Brain microvascular endothelial cell (primary cell): Measurements from ENCODE around the gene SST.

Experiments
- DNase-seq: peaks from one replicate; pipeline ENCODE4 v3.0.0-alpha.2; 2020
- H3K27ac ChIP-seq: fragments of 250-450 bp; sonication (Bioruptor Pico); 2 replicates; pipeline ENCODE4 v1.5.1; 2020; ENCODE audit warnings: mild to moderate bottlenecking, moderate library complexity
- H3K27me3 ChIP-seq: fragments of 250-450 bp; sonication (Bioruptor Pico); replicated peaks from 2 replicates; pipeline ENCODE4 v1.5.1; 2020; ENCODE audit warnings: mild to moderate bottlenecking
- H3K36me3 ChIP-seq: fragments of 250-450 bp; sonication (Bioruptor Pico); replicated peaks from 2 replicates; pipeline ENCODE4 v1.5.1; 2020; ENCODE audit warnings: mild to moderate bottlenecking
- H3K4me3 ChIP-seq: 2 replicates; pipeline ENCODE4 v1.5.1; 2011; ENCODE audit warnings: low read depth, mild to moderate bottlenecking, control low read depth, low read length, moderate library complexity
- CTCF ChIP-seq: IDR thresholded peaks from 2 replicates; pipeline ENCODE4 v1.5.1; 2011; ENCODE audit warnings: low read depth, mild to moderate bottlenecking, moderate library complexity, low read length, control low read depth, inconsistent platforms; ENCODE audit errors: missing control alignments
- in situ Hi-C: cut with HindIII; loops from 2 replicates; pipeline ENCODE4 v1.10.0; 2017; ENCODE audit warnings: low sequenced_read_pairs, low pct_ligation_motif_present

The SST gene

GRCh38 chr3:187639927-187640568, 30.1 kb downstream of the SST start:
- Histone ChIP-seq H3K4me3 (no peak overlapping the region), H3K36me3 (no peaks in the 10 kb centered on the region), H3K27ac (no peak overlapping the region), H3K27me3 (no peaks in the 10 kb centered on the region)
- in situ Hi-C loops = no loop called here
- DNase-seq = no peak
- TF ChIP-seq CTCF = no peak

DNA sequence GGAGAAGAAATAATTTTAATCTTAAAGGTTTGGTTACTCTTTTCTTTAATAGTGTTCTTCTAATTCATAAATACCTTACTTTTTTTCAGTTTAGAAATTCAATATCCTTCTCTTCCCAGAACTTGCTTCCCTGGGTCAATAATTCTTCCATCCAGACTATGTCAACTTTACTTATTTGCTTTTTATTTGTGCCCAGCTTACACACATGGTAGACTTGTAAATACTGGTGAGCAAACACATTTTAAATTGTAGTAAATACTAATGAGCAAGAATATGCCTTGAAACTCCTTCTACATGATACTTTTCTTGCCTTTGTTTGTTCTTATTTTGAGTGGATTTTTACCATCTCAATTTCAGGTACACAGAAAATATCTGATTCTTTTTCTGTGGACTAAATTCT, 33.7 kb downstream of the SST start:
- Histone ChIP-seq H3K4me3 (no peak overlapping the region), H3K27ac (no peak overlapping the region), H3K27me3 (no peaks in the 10 kb centered on the region), H3K36me3 (no peaks in the 10 kb centered on the region)
- DNase-seq = no peak
- in situ Hi-C loops = no loop called here
- TF ChIP-seq CTCF = no peak

GRCh38 chr3:187630404-187630803, 39.8 kb downstream of the SST start:
- TF ChIP-seq CTCF = no peak
- Histone ChIP-seq H3K27ac (no peak overlapping the region), H3K4me3 (no peak overlapping the region), H3K36me3 (no peaks in the 10 kb centered on the region), H3K27me3 (no peaks in the 10 kb centered on the region)
- in situ Hi-C loops = no loop called here
- no peak for DNase-seq

DNA sequence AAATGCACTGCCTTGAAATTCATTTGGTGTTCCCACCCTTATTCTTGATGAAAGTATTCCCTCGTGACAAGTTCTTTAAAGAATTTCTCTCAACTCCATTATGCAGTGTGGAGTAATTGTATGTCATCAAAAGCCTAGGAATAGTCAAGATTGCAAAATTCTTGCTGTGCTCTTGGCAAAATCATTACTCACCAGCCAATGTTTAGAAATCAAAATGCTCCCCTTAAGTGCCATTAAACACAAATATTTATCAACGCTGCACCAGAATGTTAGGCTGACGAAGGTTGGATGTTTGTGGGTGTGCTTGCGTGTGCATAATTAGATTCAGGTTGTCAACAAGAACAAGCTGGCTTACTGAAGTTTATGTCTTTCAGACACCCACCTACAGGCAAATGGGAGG, 40.5 kb downstream of the SST start:
- in situ Hi-C loops = no loop called here
- Histone ChIP-seq H3K36me3 (no peaks in the 10 kb centered on the region), H3K27me3 (no peaks in the 10 kb centered on the region), H3K4me3 (no peak overlapping the region), H3K27ac (no peak overlapping the region)
- no peak for DNase-seq
- no peak for TF ChIP-seq CTCF

- in situ Hi-C loops = no loop called here
- TF ChIP-seq CTCF = no peak
Observed at GRCh38 chr3:187628169-187628568, 42.0 kb downstream of the SST start.

DNA sequence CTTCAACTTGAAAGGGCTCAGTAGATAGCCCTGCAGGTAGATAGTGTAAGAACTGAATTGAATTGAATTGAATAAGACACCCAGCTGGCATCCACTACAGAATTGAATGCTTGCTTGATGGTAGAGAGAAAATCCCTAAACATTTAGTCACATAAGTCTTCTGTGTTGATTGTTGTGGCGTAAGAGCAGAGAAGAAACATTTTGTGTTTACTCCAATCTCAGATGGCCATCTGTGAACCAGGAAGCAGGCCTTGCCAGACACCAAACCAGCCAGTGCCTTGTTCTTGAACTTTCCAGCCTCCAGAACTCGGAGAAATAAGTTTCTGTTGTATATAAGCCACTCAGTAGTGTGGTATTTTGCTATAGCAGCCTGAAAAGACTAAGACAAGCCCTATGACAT, 43.6 kb downstream of the SST start:
- no peaks in the 10 kb centered on the region for H3K27me3 ChIP-seq
- H3K4me3 ChIP-seq = no peak overlapping the region
- DNase-seq = no peak
- H3K27ac ChIP-seq = no peak overlapping the region
- H3K36me3 ChIP-seq = no peaks in the 10 kb centered on the region
- TF ChIP-seq CTCF = no peak
- in situ Hi-C loops = no loop called here

More at GRCh38 chr3:187628169-187628568, 42.0 kb downstream of the SST start:
- Histone ChIP-seq H3K36me3 (no peaks in the 10 kb centered on the region), H3K4me3 (no peak overlapping the region), H3K27me3 (no peaks in the 10 kb centered on the region), H3K27ac (no peak overlapping the region)
- DNase-seq = no peak
